ENCODE results near the gene SFI1. TPM values are rescaled to one million over a fixed set of nuclear protein-coding genes. Genes with fewer than 3 reads are reported as not detected.

The SFI1 gene
- polyA plus RNA-seq, 1 donor (not counting 4 experiments of a cell fraction or from before 2014, with no cell fraction given): 10.7 TPM

GRCh38 chr22:31647523-31648320 is 151.4 kb downstream of the SFI1 start:
- Histone ChIP-seq H3K36me3 (ENCODE audit: control insufficient read depth in 2 of 2, extremely low read depth in 1 of 2, insufficient read depth in 2 of 2, low read length in 2 of 2) (peaks cover 9 to 20% of the 10 kb centered on the region in 2 experiments), H3K79me2 (ENCODE audit: control insufficient read depth, insufficient read depth, low read length) (peaks cover 61% of the 10 kb centered on the region), H3K4me2 (ENCODE audit: control insufficient read depth, extremely low read depth, insufficient read depth, low read depth, low read length) (peak overlapping the region; percentile 70)

DNA sequence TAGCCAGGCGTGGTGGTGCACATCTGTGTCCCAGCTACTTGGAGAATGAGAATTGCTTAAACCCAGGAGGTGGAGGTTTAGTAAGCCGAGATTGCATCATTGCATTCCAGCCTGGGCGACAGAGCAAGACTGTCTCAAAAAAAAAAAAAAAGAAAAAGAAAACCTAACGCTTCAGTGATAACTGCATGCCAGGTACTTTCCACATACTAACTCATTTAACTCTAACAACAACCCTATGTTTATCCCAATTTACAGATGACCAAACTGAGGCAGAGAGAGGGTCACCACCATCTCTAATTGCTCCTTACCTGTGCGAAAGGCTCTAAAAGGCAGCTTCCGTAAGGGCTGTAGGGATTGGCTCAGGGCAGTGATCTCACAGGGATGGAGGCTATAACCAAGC is 154.1 kb downstream of the SFI1 start:
- Histone ChIP-seq H3K36me3 (ENCODE audit: control insufficient read depth in 2 of 2, extremely low read depth in 1 of 2, insufficient read depth in 2 of 2, low read length in 2 of 2) (peaks cover 3 to 21% of the 10 kb centered on the region in 2 experiments), H3K27me3 (ENCODE audit: control insufficient read depth, extremely low read depth, insufficient read depth, low read length) (no peaks in the 10 kb centered on the region), H3K9ac (ENCODE audit: control insufficient read depth, extremely low read depth, insufficient read depth, low read length) (peak overlapping the region; percentile 49), H3K4me2 (ENCODE audit: control insufficient read depth, extremely low read depth, insufficient read depth, low read depth, low read length) (peak overlapping the region; percentile 40), H3K79me2 (ENCODE audit: control insufficient read depth, insufficient read depth, low read length) (peaks cover 67% of the 10 kb centered on the region), H3K27ac (ENCODE audit: control insufficient read depth, insufficient read depth, low read length) (peak overlapping the region; percentile 76), H3K4me3 (ENCODE audit: control insufficient read depth in 2 of 3, extremely low read depth in 1 of 3, insufficient read depth in 2 of 3, low read depth in 1 of 3, low read length in 3 of 3) (no peak overlapping the region), H3K4me1 (ENCODE audit: control insufficient read depth, extremely low read depth, insufficient read depth, low read length) (peaks cover 59% of the 10 kb centered on the region), H4K20me1 (ENCODE audit: control insufficient read depth, extremely low read depth, insufficient read depth, low read length) (no peaks in the 10 kb centered on the region), H3K9me3 (ENCODE audit: control insufficient read depth, low read depth, low read length) (no peaks in the 10 kb centered on the region), H3K9me1 (ENCODE audit: control insufficient read depth, extremely low read depth, insufficient read depth, low read length) (no peaks in the 10 kb centered on the region), H2AFZ (ENCODE audit: control insufficient read depth, low read length) (no peak overlapping the region)
- FAIRE-seq: no peak
- TF ChIP-seq, protein P1, sequence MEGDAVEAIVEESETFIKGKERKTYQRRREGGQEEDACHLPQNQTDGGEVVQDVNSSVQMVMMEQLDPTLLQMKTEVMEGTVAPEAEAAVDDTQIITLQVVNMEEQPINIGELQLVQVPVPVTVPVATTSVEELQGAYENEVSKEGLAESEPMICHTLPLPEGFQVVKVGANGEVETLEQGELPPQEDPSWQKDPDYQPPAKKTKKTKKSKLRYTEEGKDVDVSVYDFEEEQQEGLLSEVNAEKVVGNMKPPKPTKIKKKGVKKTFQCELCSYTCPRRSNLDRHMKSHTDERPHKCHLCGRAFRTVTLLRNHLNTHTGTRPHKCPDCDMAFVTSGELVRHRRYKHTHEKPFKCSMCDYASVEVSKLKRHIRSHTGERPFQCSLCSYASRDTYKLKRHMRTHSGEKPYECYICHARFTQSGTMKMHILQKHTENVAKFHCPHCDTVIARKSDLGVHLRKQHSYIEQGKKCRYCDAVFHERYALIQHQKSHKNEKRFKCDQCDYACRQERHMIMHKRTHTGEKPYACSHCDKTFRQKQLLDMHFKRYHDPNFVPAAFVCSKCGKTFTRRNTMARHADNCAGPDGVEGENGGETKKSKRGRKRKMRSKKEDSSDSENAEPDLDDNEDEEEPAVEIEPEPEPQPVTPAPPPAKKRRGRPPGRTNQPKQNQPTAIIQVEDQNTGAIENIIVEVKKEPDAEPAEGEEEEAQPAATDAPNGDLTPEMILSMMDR (optimal IDR thresholded peaks at IDR 0.05 in 1 of 3, IDR thresholded peaks at IDR 0.05 in 1 of 3, conservative IDR thresholded peaks at IDR 0.05 in 1 of 3; ENCODE audit: extremely low read depth in 1 of 3, insufficient read depth in 2 of 3, low read length in 3 of 3): no peak
- TF ChIP-seq EZH2 (IDR thresholded peaks at IDR 0.05; ENCODE audit: low read length): no peak
- dilution Hi-C loops (cut with MboI; ENCODE audit: extremely low pct_ligation_motif_present, low sequenced_read_pairs): no loop called here
- no peak for DNase-seq (ENCODE audit: low read depth, low spot score)

More at GRCh38 chr22:31647523-31648320, 151.4 kb downstream of the SFI1 start:
- dilution Hi-C loops (cut with MboI; ENCODE audit: extremely low pct_ligation_motif_present, low sequenced_read_pairs): no loop called here
- Histone ChIP-seq H3K27ac (ENCODE audit: control insufficient read depth, insufficient read depth, low read length) (peak overlapping the region; percentile 96), H3K9me1 (ENCODE audit: control insufficient read depth, extremely low read depth, insufficient read depth, low read length) (no peaks in the 10 kb centered on the region), H4K20me1 (ENCODE audit: control insufficient read depth, extremely low read depth, insufficient read depth, low read length) (no peaks in the 10 kb centered on the region), H3K9me3 (ENCODE audit: control insufficient read depth, low read depth, low read length) (no peaks in the 10 kb centered on the region), H3K4me1 (ENCODE audit: control insufficient read depth, extremely low read depth, insufficient read depth, low read length) (peaks cover 53% of the 10 kb centered on the region), H3K27me3 (ENCODE audit: control insufficient read depth, extremely low read depth, insufficient read depth, low read length) (no peaks in the 10 kb centered on the region), H3K4me3 (ENCODE audit: control insufficient read depth in 2 of 3, extremely low read depth in 1 of 3, insufficient read depth in 2 of 3, low read depth in 1 of 3, low read length in 3 of 3) (peak overlapping the region in 1 of 3 experiments; percentile 25), H3K9ac (ENCODE audit: control insufficient read depth, extremely low read depth, insufficient read depth, low read length) (peak overlapping the region; percentile 73), H2AFZ (ENCODE audit: control insufficient read depth, low read length) (no peak overlapping the region)
- no peak for TF ChIP-seq EZH2 (IDR thresholded peaks at IDR 0.05; ENCODE audit: low read length)
- TF ChIP-seq, protein P1 (optimal IDR thresholded peaks at IDR 0.05 in 1 of 3, IDR thresholded peaks at IDR 0.05 in 1 of 3, conservative IDR thresholded peaks at IDR 0.05 in 1 of 3; ENCODE audit: extremely low read depth in 1 of 3, insufficient read depth in 2 of 3, low read length in 3 of 3): no peak
- FAIRE-seq (peak; percentile 56), DNase-seq (ENCODE audit: low read depth, low spot score) (no peak)
